Adrenal gland (tissue), 5 donors: ENCODE results near the gene VAMP8.

ENCODE experiments used
- CTCF ChIP-seq, 6 experiments: fragments of 450-650 bp in 4 of 6; fragments of 200-600 bp in 2 of 6; sonication (generic) in 1 of 6; IDR thresholded peaks; 1 replicate in 5 of 6; 2 replicates in 1 of 6; pipeline versions ENCODE4 v1.5.1 to v1.8.0; 2016 to 2021; ENCODE audit warnings: antibody characterized with exemption in 6 of 6, mild to moderate bottlenecking in 2 of 6, moderate library complexity in 1 of 6
- POLR2A ChIP-seq, 2 donors: fragments of 450-650 bp; IDR thresholded peaks; one replicate each; pipeline ENCODE4 v1.6.1; 2017; ENCODE audit warnings: antibody characterized with exemption in 2 of 2, mild to moderate bottlenecking in 2 of 2, moderate library complexity in 1 of 2
- donor health status: DM: no; HTN: no; CAD: no.

- TF ChIP-seq CTCF (IDR thresholded peaks at IDR 0.05) (no peak), POLR2A (IDR thresholded peaks at IDR 0.05) (no peak)
These were observed 46.6 kb downstream of the VAMP8 start for GRCh38 chr2:85623991-85624390.
